ENCODE results near the gene AMBN.
"Not testable (repeated sequence)": the region's sequence is repeated elsewhere in the genome, so short reads cannot be mapped to it uniquely, and the experiment has no call there.

AMBN gene

GRCh38 chr4:70608324-70608723, 16.3 kb downstream of the AMBN start:
- no peak for DNase-seq

GRCh38 chr4:70613306-70614183, 21.5 kb downstream of the AMBN start:
- DNase-seq, result no peak

- no peak for DNase-seq
Measured at GRCh38 chr4:70614184-70614555, 22.1 kb downstream of the AMBN start.

- no peak for DNase-seq
Measured at GRCh38 chr4:70619288-70619687, 27.2 kb downstream of the AMBN start.

GRCh38 chr4:70619778-70620177, 27.7 kb downstream of the AMBN start:
- no peak for DNase-seq

- DNase-seq, result no peak
Measured at GRCh38 chr4:70623323-70623722, 31.3 kb downstream of the AMBN start.

- no peak for DNase-seq
Measured at GRCh38 chr4:70624226-70624793, 32.3 kb downstream of the AMBN start.

- no peak for DNase-seq
Measured at GRCh38 chr4:70627620-70628019, 35.6 kb downstream of the AMBN start.

GRCh38 chr4:70628444-70628843, 36.4 kb downstream of the AMBN start, which contains the start of gene ENAM:
TSS of gene ENAM (plus strand) at chr4:70628744. CDS start at chr4:70629501, 757 bp downstream.
- no peak for DNase-seq

- no peak for DNase-seq
Measured at GRCh38 chr4:70629469-70630090, 37.5 kb downstream of the AMBN start.

- no peak for DNase-seq
Measured at GRCh38 chr4:70630162-70630561, 38.1 kb downstream of the AMBN start.

GRCh38 chr4:70632028-70632427, 40.0 kb downstream of the AMBN start:
- DNase-seq, result no peak

GRCh38 chr4:70634482-70634881, 42.4 kb downstream of the AMBN start:
- no peak for DNase-seq

- DNase-seq, result no peak
Measured at GRCh38 chr4:70637239-70637913, 45.3 kb downstream of the AMBN start.

- DNase-seq, result no peak
Measured at GRCh38 chr4:70640192-70640591, 48.1 kb downstream of the AMBN start.

GRCh38 chr4:70650741-70651140, 58.7 kb downstream of the AMBN start:
- not testable (repeated sequence) for DNase-seq

- DNase-seq, result no peak
Measured at GRCh38 chr4:70651864-70652506, 59.9 kb downstream of the AMBN start.

- no peak for DNase-seq
Measured at GRCh38 chr4:70654605-70655011, 62.6 kb downstream of the AMBN start.
